ENCODE measurements around the gene ARHGAP26.

- TF ChIP-seq REST (IDR thresholded peaks at IDR 0.05; ENCODE audit: insufficient read depth in 1 of 2, low read depth in 2 of 2, low read length in 2 of 2) (no peak), POLR2AphosphoS5 (IDR thresholded peaks at IDR 0.05; ENCODE audit: low read depth, low read length) (no peak)
These were observed 71.5 kb downstream of the ARHGAP26 start for GRCh38 chr5:142841511-142842265.

Measured in PFSK-1 (cell line).